CD14-positive monocyte (primary cell): Measurements from ENCODE around the gene CTNNA2. TPM values are rescaled to one million over a fixed set of nuclear protein-coding genes. Genes with fewer than 3 reads are reported as not detected.

Experiments used
- DNase-seq, 3 donors: peaks; one replicate each; pipeline ENCODE4 v3.0.0-alpha.2; 2011 to 2022
- H2AFZ ChIP-seq: 2 replicates; pipeline ENCODE4 v1.6.0; 2012; ENCODE audit warnings: mild to moderate bottlenecking, low read depth, low read length, inconsistent platforms; ENCODE audit not compliant: insufficient read depth, poor library complexity, severe bottlenecking
- H3K27ac ChIP-seq, 2 donors: 1 replicate in 1 of 2; 2 replicates in 1 of 2; pipeline ENCODE4 v1.5.1; 2012 to 2013; ENCODE audit warnings: low read length in 2 of 2, control low read depth in 1 of 2, inconsistent platforms in 1 of 2, low read depth in 1 of 2, mild to moderate bottlenecking in 1 of 2
- H3K27me3 ChIP-seq, 2 donors: one replicate each; pipeline versions ENCODE4 v1.6.0 to v1.6.1; 2011 to 2013; ENCODE audit warnings: low read length in 2 of 2; ENCODE audit not compliant: control insufficient read depth in 2 of 2, insufficient read depth in 2 of 2
- H3K36me3 ChIP-seq, 2 donors: replicated peaks in 1 of 2; 1 replicate in 1 of 2; 2 replicates in 1 of 2; pipeline versions ENCODE4 v1.5.1 to v1.6.1; 2012 to 2013; ENCODE audit warnings: low read length in 2 of 2, control low read depth in 1 of 2, inconsistent platforms in 1 of 2, mild to moderate bottlenecking in 1 of 2; ENCODE audit not compliant: insufficient read depth in 2 of 2, control insufficient read depth in 1 of 2
- H3K4me1 ChIP-seq, 2 donors: 1 replicate in 1 of 2; 2 replicates in 1 of 2; pipeline versions ENCODE4 v1.5.1 to v1.6.1; 2012 to 2013; ENCODE audit warnings: low read length in 2 of 2, control low read depth in 1 of 2, inconsistent platforms in 1 of 2, mild to moderate bottlenecking in 1 of 2, moderate library complexity in 1 of 2; ENCODE audit not compliant: insufficient read depth in 2 of 2, control insufficient read depth in 1 of 2
- H3K4me2 ChIP-seq: replicated peaks from 2 replicates; pipeline ENCODE3; 2012; ENCODE audit warnings: low read length, moderate library complexity, mild to moderate bottlenecking; ENCODE audit not compliant: poor library complexity, severe bottlenecking; ENCODE audit errors: extremely low read depth
- H3K4me3 ChIP-seq, 3 experiments: fragments of 200-600 bp in 1 of 3; sonication (generic) in 1 of 3; replicated peaks in 1 of 3; 1 replicate in 2 of 3; 2 replicates in 1 of 3; pipeline ENCODE4 v1.5.1; 2011 to 2013; ENCODE audit warnings: low read length in 3 of 3, mild to moderate bottlenecking in 3 of 3, control low read depth in 2 of 3, low read depth in 2 of 3, inconsistent platforms in 1 of 3, moderate library complexity in 1 of 3
- H3K79me2 ChIP-seq: 2 replicates; pipeline ENCODE4 v1.6.0; 2012; ENCODE audit warnings: mild to moderate bottlenecking, control low read depth, inconsistent platforms, low read length, moderate library complexity; ENCODE audit not compliant: insufficient read depth
- H3K9ac ChIP-seq: 2 replicates; pipeline ENCODE4 v1.6.0; 2017; ENCODE audit warnings: low read length, mild to moderate bottlenecking; ENCODE audit not compliant: insufficient read depth, poor library complexity, severe bottlenecking
- H3K9me3 ChIP-seq, 2 donors: replicated peaks in 1 of 2; 1 replicate in 1 of 2; 2 replicates in 1 of 2; pipeline versions ENCODE4 v1.5.1 to v1.6.1; 2012 to 2013; ENCODE audit warnings: low read length in 2 of 2, control low read depth in 1 of 2; ENCODE audit not compliant: control insufficient read depth in 1 of 2, insufficient read depth in 1 of 2
- H4K20me1 ChIP-seq: 2 replicates; pipeline ENCODE4 v1.6.0; 2012; ENCODE audit warnings: mild to moderate bottlenecking, low read length, control low read depth, moderate library complexity; ENCODE audit not compliant: insufficient read depth
- H3K27ac Mint-ChIP-seq, 7 donors: one replicate each; pipeline ENCODE4 v1.8.0; 2020; ENCODE audit warnings: mild to moderate bottlenecking in 7 of 7, mixed read lengths in 7 of 7, moderate library complexity in 6 of 7, inconsistent platforms in 2 of 7
- H3K27me3 Mint-ChIP-seq, 3 donors: one replicate each; pipeline ENCODE4 v1.8.0; 2021 to 2022; ENCODE audit warnings: low read depth in 3 of 3, mild to moderate bottlenecking in 3 of 3, mixed read lengths in 3 of 3, moderate library complexity in 3 of 3, inconsistent platforms in 1 of 3
- H3K36me3 Mint-ChIP-seq, 2 donors: one replicate each; pipeline ENCODE4 v1.8.0; 2020; ENCODE audit warnings: mixed read lengths in 2 of 2, inconsistent platforms in 1 of 2, mild to moderate bottlenecking in 1 of 2
- H3K4me1 Mint-ChIP-seq: one replicate; pipeline ENCODE4 v1.8.0; 2020; ENCODE audit warnings: mild to moderate bottlenecking, mixed read lengths
- H3K4me3 Mint-ChIP-seq, 2 donors: one replicate each; pipeline ENCODE4 v1.8.0; 2020; ENCODE audit warnings: mild to moderate bottlenecking in 2 of 2, mixed read lengths in 2 of 2, moderate library complexity in 1 of 2
- H3K9me3 Mint-ChIP-seq, 7 donors: one replicate each; pipeline ENCODE4 v1.8.0; 2020 to 2022; ENCODE audit warnings: mixed read lengths in 7 of 7, mild to moderate bottlenecking in 6 of 7, moderate library complexity in 6 of 7, inconsistent platforms in 2 of 7
- WGBS: methylation state at CpG from one replicate; pipeline ENCODE4 v1.1.5; 2013; ENCODE audit warnings: missing lambda C conversion rate; ENCODE audit not compliant: insufficient coverage; 5-methylcytosine and 5-hydroxymethylcytosine counted together
- intact Hi-C, 2 donors: fragments of 100-400 bp; cut with micrococcal nuclease; formaldehyde crosslinking; loops; one replicate each; pipeline versions ENCODE4 v1.15.0 to v1.15.1; 2023
- polyA plus RNA-seq, 3 donors: library from polyadenylated mRNA; depleted of rRNA in 1 of 3; unstranded in 2 of 3; stranded (reverse) in 1 of 3; fragments of 300-500 nt in 2 of 3; fragments of >200 nt in 1 of 3; fragmentation: Illumina TruSeq in 2 of 3; gene quantifications; 1 replicate in 2 of 3; 2 replicates in 1 of 3; pipeline ENCODE4 v1.2.3, GENCODE V29; 2012 to 2021
- TF ChIP-seq, protein P1 (sequence below): fragments of 200-600 bp; IDR thresholded peaks from one replicate; pipeline ENCODE4 v1.8.0; 2022; ENCODE audit warnings: antibody characterized with exemption, mild to moderate bottlenecking

The CTNNA2 gene
- polyA plus RNA-seq, 3 donors: not detected

GRCh38 chr2:80147690-80148089 is 634.8 kb downstream of the CTNNA2 start:
- no peak overlapping the region for H2AFZ ChIP-seq
- intact Hi-C loops: no loop called here
- Mint-ChIP-seq H3K27me3 (no peaks in the 10 kb centered on the region), H3K27ac (no peak overlapping the region), H3K4me3 (no peak overlapping the region), H3K9me3 (peaks cover 0 to 11% (median 2%) of the 10 kb centered on the region in 7 donors), H3K4me1 (no peaks in the 10 kb centered on the region), H3K36me3 (no peaks in the 10 kb centered on the region)
- no peaks in the 10 kb centered on the region for H3K36me3 ChIP-seq
- H3K4me1 ChIP-seq: no peaks in the 10 kb centered on the region
- no peak overlapping the region for H3K27ac ChIP-seq
- H3K4me2 ChIP-seq: no peak overlapping the region
- no peaks in the 10 kb centered on the region for H3K27me3 ChIP-seq
- no peaks in the 10 kb centered on the region for H4K20me1 ChIP-seq
- TF ChIP-seq, protein P1, sequence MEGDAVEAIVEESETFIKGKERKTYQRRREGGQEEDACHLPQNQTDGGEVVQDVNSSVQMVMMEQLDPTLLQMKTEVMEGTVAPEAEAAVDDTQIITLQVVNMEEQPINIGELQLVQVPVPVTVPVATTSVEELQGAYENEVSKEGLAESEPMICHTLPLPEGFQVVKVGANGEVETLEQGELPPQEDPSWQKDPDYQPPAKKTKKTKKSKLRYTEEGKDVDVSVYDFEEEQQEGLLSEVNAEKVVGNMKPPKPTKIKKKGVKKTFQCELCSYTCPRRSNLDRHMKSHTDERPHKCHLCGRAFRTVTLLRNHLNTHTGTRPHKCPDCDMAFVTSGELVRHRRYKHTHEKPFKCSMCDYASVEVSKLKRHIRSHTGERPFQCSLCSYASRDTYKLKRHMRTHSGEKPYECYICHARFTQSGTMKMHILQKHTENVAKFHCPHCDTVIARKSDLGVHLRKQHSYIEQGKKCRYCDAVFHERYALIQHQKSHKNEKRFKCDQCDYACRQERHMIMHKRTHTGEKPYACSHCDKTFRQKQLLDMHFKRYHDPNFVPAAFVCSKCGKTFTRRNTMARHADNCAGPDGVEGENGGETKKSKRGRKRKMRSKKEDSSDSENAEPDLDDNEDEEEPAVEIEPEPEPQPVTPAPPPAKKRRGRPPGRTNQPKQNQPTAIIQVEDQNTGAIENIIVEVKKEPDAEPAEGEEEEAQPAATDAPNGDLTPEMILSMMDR: no peak
- no peak overlapping the region for H3K9ac ChIP-seq
- no peaks in the 10 kb centered on the region for H3K9me3 ChIP-seq
- no peak overlapping the region for H3K4me3 ChIP-seq
- WGBS: no CpG with 5 or more reads among the region's 3 CpGs
- H3K79me2 ChIP-seq: no peaks in the 10 kb centered on the region
- no peak for DNase-seq

DNA sequence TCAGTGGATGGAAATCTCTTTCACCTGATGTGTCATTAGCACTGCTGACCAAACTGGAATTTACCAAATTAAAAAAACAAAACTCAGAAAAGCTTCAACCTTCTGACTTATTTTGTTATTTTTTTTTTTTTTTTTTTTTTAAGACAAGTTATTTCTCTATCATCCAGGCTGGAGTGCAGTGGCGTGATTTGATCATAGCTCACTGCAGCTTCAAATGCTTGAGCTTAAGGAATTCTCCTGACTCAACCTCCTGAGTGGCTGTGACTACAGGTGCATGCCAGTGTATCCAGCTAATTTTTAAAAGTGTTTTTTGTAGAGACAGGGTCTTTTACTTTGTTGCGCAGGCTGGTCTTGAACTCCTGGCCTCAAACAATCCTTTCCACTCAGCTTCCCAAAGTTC is 636.1 kb downstream of the CTNNA2 start:
- no peak overlapping the region for H3K4me3 Mint-ChIP-seq
- Histone ChIP-seq H2AFZ (no peak overlapping the region), H3K9me3 (no peaks in the 10 kb centered on the region), H3K27me3 (no peaks in the 10 kb centered on the region), H3K4me2 (no peak overlapping the region), H4K20me1 (no peaks in the 10 kb centered on the region), H3K36me3 (no peaks in the 10 kb centered on the region), H3K27ac (no peak overlapping the region), H3K4me1 (no peaks in the 10 kb centered on the region), H3K79me2 (no peaks in the 10 kb centered on the region), H3K9ac (no peak overlapping the region), H3K4me3 (no peak overlapping the region)
- H3K27ac Mint-ChIP-seq: no peak overlapping the region
- no peaks in the 10 kb centered on the region for H3K4me1 Mint-ChIP-seq
- intact Hi-C loops: no loop called here
- H3K27me3 Mint-ChIP-seq: no peaks in the 10 kb centered on the region
- peaks cover 0 to 11% (median 2%) of the 10 kb centered on the region in 7 donors for H3K9me3 Mint-ChIP-seq
- whole genome bisulfite sequencing: no CpG with 5 or more reads among the region's 2 CpGs
- no peaks in the 10 kb centered on the region for H3K36me3 Mint-ChIP-seq
- TF ChIP-seq, protein P1: no peak
- no peak for DNase-seq
